Caco-2 (cell line): ENCODE measurements around the gene ARHGEF12. TPM values are rescaled to one million over a fixed set of nuclear protein-coding genes. Genes with fewer than 3 reads are reported as not detected.

ENCODE experiments used
- BruUV-seq: library from RNA; stranded (reverse); fragments of 400-500 nt; replicated peaks from 2 replicates; lab custom pipeline; 2021; lab: Mats Ljungman, UMichigan
- CTCF ChIA-PET: fragments of 300-600 bp; sonication (Branson Sonifier 250); formaldehyde crosslinking; loops from one replicate; lab custom pipeline; 2022; ENCODE audit warnings: antibody characterized with exemption; lab: Charles Lee
- POLR2A ChIA-PET: fragments of 300-600 bp; sonication (Branson Sonifier 250); formaldehyde crosslinking; loops from one replicate; lab custom pipeline; 2022; ENCODE audit warnings: antibody characterized with exemption; lab: Charles Lee
- DNase-seq, 2 experiments: peaks; one replicate each; pipeline versions ENCODE4 v3.0.0 to v3.0.0-alpha.2; 2020 to 2022
- H3K27me3 ChIP-seq: replicated peaks from 2 replicates; pipeline ENCODE4 v1.6.0; 2011; ENCODE audit warnings: low read length; ENCODE audit not compliant: control insufficient read depth, insufficient read depth
- H3K36me3 ChIP-seq: 2 replicates; pipeline ENCODE4 v1.5.1; 2011; ENCODE audit warnings: low read length; ENCODE audit not compliant: control insufficient read depth, insufficient read depth
- H3K4me1 ChIP-seq: fragments of 250-450 bp; sonication (Bioruptor Pico); 2 replicates; pipeline ENCODE4 v1.5.1; 2020; ENCODE audit warnings: mild to moderate bottlenecking
- H3K4me3 ChIP-seq: 2 replicates; pipeline ENCODE4 v1.5.1; 2011; ENCODE audit warnings: low read depth, mild to moderate bottlenecking, control low read depth, low read length
- H3K9me3 ChIP-seq: fragments of 250-450 bp; sonication (Bioruptor Pico); 2 replicates; pipeline ENCODE4 v1.5.1; 2020; ENCODE audit warnings: mild to moderate bottlenecking, moderate library complexity
- H3K27ac Mint-ChIP-seq: one replicate; pipeline ENCODE4 v1.8.0; 2022; ENCODE audit warnings: mixed read lengths; ENCODE audit not compliant: unreplicated experiment
- H3K27me3 Mint-ChIP-seq: one replicate; pipeline ENCODE4 v1.8.0; 2022; ENCODE audit warnings: mixed read lengths; ENCODE audit not compliant: insufficient read depth, unreplicated experiment
- H3K36me3 Mint-ChIP-seq: one replicate; pipeline ENCODE4 v1.8.0; 2022; ENCODE audit warnings: mild to moderate bottlenecking, mixed read lengths; ENCODE audit not compliant: insufficient read depth, unreplicated experiment
- H3K4me1 Mint-ChIP-seq: one replicate; pipeline ENCODE4 v1.8.0; 2022; ENCODE audit warnings: low read depth, mixed read lengths; ENCODE audit not compliant: unreplicated experiment
- H3K4me3 Mint-ChIP-seq: one replicate; pipeline ENCODE4 v1.8.0; 2022; ENCODE audit warnings: mild to moderate bottlenecking, moderate library complexity, mixed read lengths; ENCODE audit not compliant: unreplicated experiment
- H3K9me3 Mint-ChIP-seq: one replicate; pipeline ENCODE4 v1.8.0; 2022; ENCODE audit warnings: mixed read lengths; ENCODE audit not compliant: unreplicated experiment
- intact Hi-C: fragments of 100-400 bp; cut with micrococcal nuclease; formaldehyde crosslinking; loops from one replicate; pipeline ENCODE4 v1.10.0; 2022; ENCODE audit not compliant: unreplicated experiment
- total RNA-seq: library from RNA; stranded (reverse); gene quantifications from 2 replicates; pipeline ENCODE4 v1.2.3, GENCODE V29; 2022
- TF ChIP-seq, protein P1 (sequence below), 2 experiments: fragments of 200-600 bp in 1 of 2; IDR thresholded peaks; 1 replicate in 1 of 2; 2 replicates in 1 of 2; pipeline versions ENCODE4 v1.5.1 to v1.8.0; 2011 to 2022; ENCODE audit warnings: antibody characterized with exemption in 1 of 2, control low read depth in 1 of 2, inconsistent platforms in 1 of 2, low read depth in 1 of 2, low read length in 1 of 2, mild to moderate bottlenecking in 1 of 2, moderate library complexity in 1 of 2; ENCODE audit not compliant: insufficient read depth in 1 of 2, severe bottlenecking in 1 of 2, unreplicated experiment in 1 of 2

Gene ARHGEF12
- total RNA-seq, 1 experiment from 2014 or later = 89.3 TPM

DNA sequence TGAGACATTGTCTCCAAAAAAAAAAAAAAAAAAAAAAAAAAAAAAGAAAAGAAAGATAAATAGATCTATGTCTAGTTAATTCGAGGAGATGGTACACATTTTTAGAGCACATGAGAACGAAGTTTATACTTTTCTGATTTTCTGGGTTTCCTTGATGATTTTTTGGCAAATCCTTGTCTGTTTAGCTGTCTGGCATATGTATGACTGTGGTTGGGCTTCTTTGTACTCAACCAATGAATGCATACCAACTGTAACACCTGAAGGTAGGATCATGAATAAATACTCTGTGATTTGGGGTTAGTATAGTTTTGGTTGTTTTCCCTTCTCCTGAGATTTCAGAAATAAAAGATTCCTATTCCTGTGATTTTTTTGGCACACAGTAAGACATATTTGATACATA lies 63.1 kb downstream of the ARHGEF12 start:
- no peaks in the 10 kb centered on the region for H3K9me3 ChIP-seq
- H3K4me3 Mint-ChIP-seq = no peak overlapping the region
- H3K4me1 ChIP-seq = peaks cover 16% of the 10 kb centered on the region
- DNase-seq = no peak
- H3K4me1 Mint-ChIP-seq = peaks cover 30% of the 10 kb centered on the region
- H3K27me3 ChIP-seq = no peaks in the 10 kb centered on the region
- CTCF ChIA-PET = no interaction called here
- no peak overlapping the region for H3K4me3 ChIP-seq
- POLR2A ChIA-PET = no interaction called here
- no TSS peak for BruUV-seq
- intact Hi-C loops = no loop called here
- peaks cover 19% of the 10 kb centered on the region for H3K9me3 Mint-ChIP-seq
- H3K36me3 Mint-ChIP-seq = peaks cover 2% of the 10 kb centered on the region
- no peaks in the 10 kb centered on the region for H3K27me3 Mint-ChIP-seq
- TF ChIP-seq, protein P1, sequence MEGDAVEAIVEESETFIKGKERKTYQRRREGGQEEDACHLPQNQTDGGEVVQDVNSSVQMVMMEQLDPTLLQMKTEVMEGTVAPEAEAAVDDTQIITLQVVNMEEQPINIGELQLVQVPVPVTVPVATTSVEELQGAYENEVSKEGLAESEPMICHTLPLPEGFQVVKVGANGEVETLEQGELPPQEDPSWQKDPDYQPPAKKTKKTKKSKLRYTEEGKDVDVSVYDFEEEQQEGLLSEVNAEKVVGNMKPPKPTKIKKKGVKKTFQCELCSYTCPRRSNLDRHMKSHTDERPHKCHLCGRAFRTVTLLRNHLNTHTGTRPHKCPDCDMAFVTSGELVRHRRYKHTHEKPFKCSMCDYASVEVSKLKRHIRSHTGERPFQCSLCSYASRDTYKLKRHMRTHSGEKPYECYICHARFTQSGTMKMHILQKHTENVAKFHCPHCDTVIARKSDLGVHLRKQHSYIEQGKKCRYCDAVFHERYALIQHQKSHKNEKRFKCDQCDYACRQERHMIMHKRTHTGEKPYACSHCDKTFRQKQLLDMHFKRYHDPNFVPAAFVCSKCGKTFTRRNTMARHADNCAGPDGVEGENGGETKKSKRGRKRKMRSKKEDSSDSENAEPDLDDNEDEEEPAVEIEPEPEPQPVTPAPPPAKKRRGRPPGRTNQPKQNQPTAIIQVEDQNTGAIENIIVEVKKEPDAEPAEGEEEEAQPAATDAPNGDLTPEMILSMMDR (IDR thresholded peaks at IDR 0.05; ENCODE audit: insufficient read depth in 1 of 2, low read depth in 1 of 2, low read length in 1 of 2, severe bottlenecking in 1 of 2, unreplicated experiment in 1 of 2) = no peak
- no peaks in the 10 kb centered on the region for H3K36me3 ChIP-seq
- H3K27ac Mint-ChIP-seq = no peak overlapping the region

DNA sequence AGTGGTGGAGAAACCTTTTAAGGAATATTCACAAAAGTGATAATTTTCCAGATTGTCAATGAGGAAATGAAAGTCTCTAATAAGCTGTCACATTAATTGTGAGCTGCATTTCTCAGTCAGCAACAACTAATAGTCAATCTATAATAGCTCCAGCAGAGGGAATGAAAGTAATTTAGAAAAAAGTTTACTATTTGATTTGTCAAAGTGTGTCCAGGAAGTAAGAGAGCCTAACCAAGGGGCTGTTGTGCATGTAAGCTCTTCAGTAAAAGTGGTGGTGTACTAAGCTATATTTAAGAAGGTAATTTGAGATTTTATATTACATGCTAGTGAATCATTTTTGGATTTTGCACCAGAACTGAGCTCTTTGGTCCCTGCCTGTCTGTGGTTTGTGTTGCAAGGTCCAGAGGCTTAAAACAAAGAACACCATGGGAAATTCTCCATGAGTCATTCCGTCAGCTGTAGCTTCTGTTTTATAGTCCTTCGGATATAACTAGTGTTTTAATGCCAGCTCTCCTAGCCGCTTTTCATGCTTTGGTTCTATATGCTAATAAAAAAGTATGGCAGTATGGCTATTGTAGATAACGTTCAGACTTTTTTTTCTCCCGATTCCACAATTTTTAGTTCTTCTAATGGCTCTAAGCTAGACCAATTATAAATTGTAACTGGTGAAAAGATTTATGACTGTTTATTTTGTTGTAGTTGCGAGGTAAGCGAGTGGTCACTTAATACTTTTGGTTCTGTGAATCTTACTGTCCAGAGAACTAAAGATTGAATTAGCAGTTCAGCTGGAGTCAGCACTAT lies 64.6 kb downstream of the ARHGEF12 start:
- peaks cover 22% of the 10 kb centered on the region for H3K4me1 Mint-ChIP-seq

DNA sequence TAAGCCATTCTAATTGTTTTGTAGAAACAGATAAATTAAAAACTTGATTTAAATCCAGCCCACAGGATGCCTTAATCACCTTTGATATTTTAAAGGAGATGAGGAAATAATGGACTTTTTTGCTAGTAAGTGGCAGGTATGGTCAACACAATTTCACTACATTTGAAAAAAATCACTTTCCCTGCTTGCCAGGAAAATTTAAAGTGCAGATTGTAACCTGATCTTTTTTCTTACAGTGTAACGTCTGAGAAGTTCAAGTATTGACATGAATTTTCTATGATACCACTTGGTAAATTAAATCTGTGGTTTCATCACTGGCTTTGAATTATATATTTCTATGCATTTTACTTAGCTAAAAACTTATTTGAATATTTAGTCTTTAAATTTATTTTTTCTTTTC lies 65.3 kb downstream of the ARHGEF12 start:
- intact Hi-C loops = loop anchor here (2.0 kb wide), 1 partner anchor 65 kb away; the partner anchor contains the start of gene ARHGEF12
- no peak overlapping the region for H3K4me3 Mint-ChIP-seq
- H3K36me3 ChIP-seq = no peaks in the 10 kb centered on the region
- H3K9me3 Mint-ChIP-seq = no peaks in the 10 kb centered on the region
- peaks cover 18% of the 10 kb centered on the region for H3K4me1 Mint-ChIP-seq
- no TSS peak for BruUV-seq
- TF ChIP-seq, protein P1 (IDR thresholded peaks at IDR 0.05; ENCODE audit: insufficient read depth in 1 of 2, low read depth in 1 of 2, low read length in 1 of 2, severe bottlenecking in 1 of 2, unreplicated experiment in 1 of 2) = no peak
- H3K4me1 ChIP-seq = peaks cover 16% of the 10 kb centered on the region
- ChIA-PET POLR2A (no interaction called here), CTCF (interaction anchor here (1.2 kb wide), 1 partner anchor 284 kb away, joined by 3 read pairs; no protein-coding TSS in a partner anchor)
- no peaks in the 10 kb centered on the region for H3K9me3 ChIP-seq
- H3K36me3 Mint-ChIP-seq = no peaks in the 10 kb centered on the region
- no peaks in the 10 kb centered on the region for H3K27me3 Mint-ChIP-seq
- H3K27ac Mint-ChIP-seq = no peak overlapping the region
- no peak overlapping the region for H3K4me3 ChIP-seq
- no peaks in the 10 kb centered on the region for H3K27me3 ChIP-seq
- DNase-seq = no peak

More for the DNA sequence above, 64.6 kb downstream of the ARHGEF12 start:
- H3K27me3 Mint-ChIP-seq = no peaks in the 10 kb centered on the region
- no peak overlapping the region for H3K4me3 ChIP-seq
- intact Hi-C loops = loop anchor here (2.0 kb wide), 1 partner anchor 64 kb away; the partner anchor contains the start of gene ARHGEF12
- H3K36me3 Mint-ChIP-seq = no peaks in the 10 kb centered on the region
- CTCF ChIA-PET = interaction anchor here (0.6 to 1.2 kb wide), 3 partner anchors 66 to 666 kb away, joined by 3 read pairs; no protein-coding TSS in a partner anchor
- H3K9me3 ChIP-seq = no peaks in the 10 kb centered on the region
- no peak overlapping the region for H3K27ac Mint-ChIP-seq
- no peaks in the 10 kb centered on the region for H3K27me3 ChIP-seq
- H3K36me3 ChIP-seq = no peaks in the 10 kb centered on the region
- no TSS peak for BruUV-seq
- TF ChIP-seq, protein P1 (IDR thresholded peaks at IDR 0.05; ENCODE audit: insufficient read depth in 1 of 2, low read depth in 1 of 2, low read length in 1 of 2, severe bottlenecking in 1 of 2, unreplicated experiment in 1 of 2) = no peak
- H3K4me3 Mint-ChIP-seq = peak overlapping the region; percentile 25
- POLR2A ChIA-PET = no interaction called here
- peak in 1 of 2 experiments; percentile 33 for DNase-seq
- peaks cover 5% of the 10 kb centered on the region for H3K9me3 Mint-ChIP-seq
- H3K4me1 ChIP-seq = peaks cover 16% of the 10 kb centered on the region
